Neuronal stem cell (in vitro differentiated cells): ENCODE measurements around the gene C6orf141.

Experiments used
- DNase-seq: peaks from one replicate; pipeline ENCODE4 v3.0.0-alpha.2; 2013; ENCODE audit warnings: low spot score
- H2AFZ ChIP-seq: one replicate; pipeline ENCODE4 v1.6.1; 2013; ENCODE audit warnings: mild to moderate bottlenecking, low read length, inconsistent platforms
- H2AK5ac ChIP-seq: 2 replicates; pipeline ENCODE4 v1.6.1; 2013; ENCODE audit warnings: low read depth, mild to moderate bottlenecking, inconsistent platforms, low read length, moderate library complexity, mixed read lengths
- H2BK120ac ChIP-seq: 2 replicates; pipeline ENCODE4 v1.6.1; 2013; ENCODE audit warnings: low read depth, mild to moderate bottlenecking, inconsistent platforms, low read length, moderate library complexity, mixed read lengths
- H2BK12ac ChIP-seq: one replicate; pipeline ENCODE4 v1.6.1; 2013; ENCODE audit warnings: low read length, inconsistent platforms
- H2BK15ac ChIP-seq: 2 replicates; pipeline ENCODE4 v1.6.1; 2013; ENCODE audit warnings: mild to moderate bottlenecking, low read length, inconsistent platforms, mixed read lengths
- H2BK5ac ChIP-seq: one replicate; pipeline ENCODE4 v1.6.1; 2013; ENCODE audit warnings: inconsistent platforms, mild to moderate bottlenecking, low read length, moderate library complexity
- H3K14ac ChIP-seq: one replicate; pipeline ENCODE4 v1.6.1; 2013; ENCODE audit warnings: low read length, inconsistent platforms
- H3K18ac ChIP-seq: 2 replicates; pipeline ENCODE4 v1.6.1; 2013; ENCODE audit warnings: low read length, inconsistent platforms
- H3K23ac ChIP-seq: 2 replicates; pipeline ENCODE4 v1.6.1; 2013; ENCODE audit warnings: low read depth, mild to moderate bottlenecking, mixed read lengths, low read length, inconsistent platforms; ENCODE audit not compliant: poor library complexity
- H3K27ac ChIP-seq: replicated peaks from 3 replicates; pipeline ENCODE4 v1.5.1; 2013; ENCODE audit warnings: low read length, inconsistent platforms
- H3K27me3 ChIP-seq, 3 experiments: 2 replicates each; pipeline ENCODE4 v1.6.1; 2013; ENCODE audit warnings: low read length in 3 of 3, mild to moderate bottlenecking in 2 of 3, inconsistent platforms in 1 of 3, low read depth in 1 of 3, mixed read lengths in 1 of 3, moderate library complexity in 1 of 3; ENCODE audit not compliant: control insufficient read depth in 3 of 3, insufficient read depth in 3 of 3
- H3K36me3 ChIP-seq, 2 donors: replicated peaks in 1 of 2; 2 replicates each; pipeline ENCODE4 v1.6.1; 2013; ENCODE audit warnings: low read length in 2 of 2; ENCODE audit not compliant: control insufficient read depth in 2 of 2, insufficient read depth in 2 of 2
- H3K4ac ChIP-seq: 2 replicates; pipeline ENCODE4 v1.6.1; 2013; ENCODE audit warnings: inconsistent platforms, mild to moderate bottlenecking, low read length, moderate library complexity
- H3K4me1 ChIP-seq, 2 donors: 1 replicate in 1 of 2; 2 replicates in 1 of 2; pipeline ENCODE4 v1.6.1; 2013; ENCODE audit warnings: low read length in 2 of 2, low read depth in 1 of 2; ENCODE audit not compliant: control insufficient read depth in 2 of 2, insufficient read depth in 1 of 2
- H3K4me2 ChIP-seq: one replicate; pipeline ENCODE4 v1.6.1; 2013; ENCODE audit warnings: mild to moderate bottlenecking, low read length, inconsistent platforms; ENCODE audit not compliant: insufficient read depth, poor library complexity, severe bottlenecking
- H3K4me3 ChIP-seq, 2 donors: 2 replicates each; pipeline ENCODE4 v1.5.1; 2013; ENCODE audit warnings: low read length in 2 of 2, mild to moderate bottlenecking in 2 of 2, inconsistent platforms in 1 of 2, moderate library complexity in 1 of 2
- H3K79me1 ChIP-seq: one replicate; pipeline ENCODE4 v1.6.1; 2013; ENCODE audit warnings: low read depth, mild to moderate bottlenecking, inconsistent platforms, low read length, moderate library complexity
- H3K9ac ChIP-seq: one replicate; pipeline ENCODE4 v1.6.1; 2013; ENCODE audit warnings: mild to moderate bottlenecking, low read depth, low read length, inconsistent platforms; ENCODE audit not compliant: poor library complexity
- H3K9me3 ChIP-seq, 2 donors: replicated peaks in 1 of 2; 2 replicates each; pipeline versions ENCODE3 to v1.6.1; 2013; ENCODE audit warnings: low read length in 2 of 2, mild to moderate bottlenecking in 2 of 2, inconsistent platforms in 1 of 2, low read depth in 1 of 2, mixed read lengths in 1 of 2, moderate library complexity in 1 of 2; ENCODE audit not compliant: control insufficient read depth in 2 of 2, insufficient read depth in 1 of 2
- H4K8ac ChIP-seq: one replicate; pipeline ENCODE4 v1.6.1; 2013; ENCODE audit warnings: low read depth, mild to moderate bottlenecking, inconsistent platforms, low read length, moderate library complexity
- H4K91ac ChIP-seq: one replicate; pipeline ENCODE4 v1.6.1; 2013; ENCODE audit warnings: low read length, low read depth, mild to moderate bottlenecking, inconsistent platforms; ENCODE audit not compliant: poor library complexity
- whole genome bisulfite sequencing, 2 donors: extraction: QIAGEN DNeasy Blood & Tissue Kit; methylation state at CpG; one replicate each; pipeline ENCODE4 v1.1.7; 2013; ENCODE audit warnings: missing lambda C conversion rate in 2 of 2, mixed read lengths in 1 of 2; ENCODE audit not compliant: insufficient read length in 2 of 2, insufficient replicate concordance in 1 of 2; ENCODE audit errors: extremely low coverage in 2 of 2; 5-methylcytosine and 5-hydroxymethylcytosine counted together

Gene C6orf141

DNA sequence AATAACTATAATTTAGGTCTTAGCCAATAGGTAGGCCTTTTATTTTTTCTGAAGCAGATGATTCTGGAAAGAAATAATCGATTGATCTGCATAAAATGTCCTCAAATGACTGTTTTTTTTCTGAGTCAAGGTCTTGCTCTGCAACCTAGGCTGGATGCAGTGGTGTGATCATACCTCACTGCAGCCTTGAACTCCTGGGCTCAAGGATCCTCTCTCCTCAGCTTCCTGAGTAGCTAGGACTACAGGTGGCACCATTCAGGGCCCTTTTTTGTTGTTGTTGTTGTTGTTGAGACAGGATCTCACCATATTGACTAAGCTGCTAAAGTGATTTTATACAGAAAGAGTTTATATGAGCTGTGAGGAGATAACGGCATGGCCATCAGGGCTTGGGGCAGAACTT, 32.5 kb upstream of the C6orf141 start:
- no peak for DNase-seq
- no peak overlapping the region for H3K23ac ChIP-seq
- no peak overlapping the region for H2AK5ac ChIP-seq
- H3K14ac ChIP-seq = no peak overlapping the region
- no peak overlapping the region for H3K27ac ChIP-seq
- no peaks in the 10 kb centered on the region for H3K36me3 ChIP-seq
- H3K4me3 ChIP-seq = no peak overlapping the region
- H3K27me3 ChIP-seq = no peaks in the 10 kb centered on the region
- no peak overlapping the region for H2BK120ac ChIP-seq
- no peak overlapping the region for H3K18ac ChIP-seq
- no peak overlapping the region for H2BK12ac ChIP-seq
- no peak overlapping the region for H3K4ac ChIP-seq
- no peak overlapping the region for H2BK5ac ChIP-seq
- no peak overlapping the region for H2BK15ac ChIP-seq
- no peaks in the 10 kb centered on the region for H3K79me1 ChIP-seq
- no peak overlapping the region for H2AFZ ChIP-seq
- no peak overlapping the region for H4K8ac ChIP-seq
- H3K9me3 ChIP-seq = no peaks in the 10 kb centered on the region
- no peaks in the 10 kb centered on the region for H3K4me1 ChIP-seq
- no peak overlapping the region for H3K9ac ChIP-seq
- no peak overlapping the region for H4K91ac ChIP-seq
- WGBS, 2 donors = no CpG with 5 or more reads among the region's 2 CpGs
- H3K4me2 ChIP-seq = no peak overlapping the region

- Histone ChIP-seq H3K14ac (no peak overlapping the region), H2BK12ac (no peak overlapping the region), H4K8ac (no peak overlapping the region)
Observed at GRCh38 chr6:49519660-49520059, 30.8 kb upstream of the C6orf141 start.

DNA sequence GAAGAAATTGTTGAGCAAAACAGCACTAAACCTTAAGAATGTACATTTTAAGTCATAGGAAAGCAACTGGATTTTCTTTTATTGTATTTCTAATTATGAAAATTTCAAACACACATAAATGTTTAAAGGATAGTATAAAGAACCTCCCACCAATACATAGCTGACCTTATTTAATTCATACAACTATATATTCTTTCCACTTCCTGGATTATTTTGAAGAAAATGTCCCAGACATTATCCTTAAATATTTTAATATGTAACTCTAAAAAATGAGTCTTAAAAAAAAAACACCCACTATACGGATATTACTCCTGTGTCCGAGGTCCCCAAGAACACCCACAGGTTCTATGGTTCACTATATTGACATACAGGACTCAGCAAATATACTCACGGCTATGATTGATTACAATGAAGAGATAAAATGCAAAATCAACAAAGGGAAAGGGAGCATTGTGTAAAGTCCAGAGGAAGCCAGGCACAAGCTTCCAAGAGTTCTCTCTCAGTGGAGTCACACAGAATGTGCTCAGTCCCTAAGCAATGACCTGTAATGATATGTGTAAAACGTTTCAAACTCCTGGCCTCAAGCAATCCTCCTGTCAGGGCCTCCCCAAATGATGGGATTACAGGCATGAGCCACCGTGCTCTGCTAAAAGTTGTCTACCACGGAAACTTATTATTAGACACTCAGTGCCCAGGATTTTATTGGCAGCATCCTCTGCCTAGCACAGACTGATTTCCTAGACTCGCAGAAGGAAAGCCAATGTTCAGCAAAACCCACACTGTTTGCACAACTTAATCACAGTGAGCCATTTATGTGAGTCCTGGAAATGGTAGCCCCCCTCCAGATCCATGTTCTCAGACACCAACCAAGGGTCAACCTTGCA, 27.5 kb upstream of the C6orf141 start:
- H3K9me3 ChIP-seq = no peaks in the 10 kb centered on the region
- H2AFZ ChIP-seq = no peak overlapping the region
- H3K18ac ChIP-seq = no peak overlapping the region
- no peak overlapping the region for H4K8ac ChIP-seq
- no peak overlapping the region for H2AK5ac ChIP-seq
- no peak overlapping the region for H3K4me2 ChIP-seq
- H3K23ac ChIP-seq = no peak overlapping the region
- no peaks in the 10 kb centered on the region for H3K79me1 ChIP-seq
- no peaks in the 10 kb centered on the region for H3K27me3 ChIP-seq
- H3K14ac ChIP-seq = no peak overlapping the region
- H2BK120ac ChIP-seq = no peak overlapping the region
- no CpG with 5 or more reads among the region's 7 CpGs for WGBS, 2 donors
- DNase-seq = no peak
- no peak overlapping the region for H2BK15ac ChIP-seq
- no peaks in the 10 kb centered on the region for H3K36me3 ChIP-seq
- H3K4ac ChIP-seq = no peak overlapping the region
- no peak overlapping the region for H3K4me3 ChIP-seq
- H4K91ac ChIP-seq = no peak overlapping the region
- no peak overlapping the region for H3K9ac ChIP-seq
- no peaks in the 10 kb centered on the region for H3K4me1 ChIP-seq
- H3K27ac ChIP-seq = no peak overlapping the region
- no peak overlapping the region for H2BK12ac ChIP-seq
- no peak overlapping the region for H2BK5ac ChIP-seq

More at GRCh38 chr6:49519660-49520059, 30.8 kb upstream of the C6orf141 start:
- no peaks in the 10 kb centered on the region for H3K79me1 ChIP-seq
- no peak overlapping the region for H3K18ac ChIP-seq
- no peak overlapping the region for H3K4ac ChIP-seq
- no peak overlapping the region for H2AFZ ChIP-seq
- no peaks in the 10 kb centered on the region for H3K27me3 ChIP-seq
- H2BK5ac ChIP-seq = no peak overlapping the region
- no peaks in the 10 kb centered on the region for H3K4me1 ChIP-seq
- no peak for DNase-seq
- WGBS, 2 donors = no CpG with 5 or more reads among the region's 1 CpG
- H2BK120ac ChIP-seq = no peak overlapping the region
- no peak overlapping the region for H2BK15ac ChIP-seq
- H3K27ac ChIP-seq = no peak overlapping the region
- H3K9me3 ChIP-seq = no peaks in the 10 kb centered on the region
- H3K36me3 ChIP-seq = no peaks in the 10 kb centered on the region
- H3K4me2 ChIP-seq = no peak overlapping the region
- no peak overlapping the region for H2AK5ac ChIP-seq
- no peak overlapping the region for H3K23ac ChIP-seq
- H4K91ac ChIP-seq = no peak overlapping the region
- no peak overlapping the region for H3K9ac ChIP-seq
- H3K4me3 ChIP-seq = no peak overlapping the region

GRCh38 chr6:49523901-49524300, 26.6 kb upstream of the C6orf141 start:
- Histone ChIP-seq H3K27me3 (no peaks in the 10 kb centered on the region), H3K18ac (no peak overlapping the region), H2AFZ (no peak overlapping the region), H2BK120ac (no peak overlapping the region), H3K27ac (no peak overlapping the region), H3K4me2 (no peak overlapping the region), H2BK5ac (no peak overlapping the region), H3K23ac (no peak overlapping the region), H3K79me1 (no peaks in the 10 kb centered on the region), H2BK12ac (no peak overlapping the region), H2AK5ac (no peak overlapping the region), H3K4me1 (no peaks in the 10 kb centered on the region), H3K9me3 (no peaks in the 10 kb centered on the region), H4K8ac (no peak overlapping the region), H3K14ac (no peak overlapping the region), H3K4ac (no peak overlapping the region), H3K36me3 (no peaks in the 10 kb centered on the region), H4K91ac (no peak overlapping the region), H3K9ac (no peak overlapping the region), H3K4me3 (no peak overlapping the region), H2BK15ac (no peak overlapping the region)
- no peak for DNase-seq
- no CpG with 5 or more reads among the region's 1 CpG for WGBS, 2 donors
